ENCODE measurements around the gene ASPDH. TPM values are rescaled to one million over a fixed set of nuclear protein-coding genes. Genes with fewer than 3 reads are reported as not detected.

ASPDH gene
- total and polyA plus RNA-seq, 7 donors, result not detected

DNA sequence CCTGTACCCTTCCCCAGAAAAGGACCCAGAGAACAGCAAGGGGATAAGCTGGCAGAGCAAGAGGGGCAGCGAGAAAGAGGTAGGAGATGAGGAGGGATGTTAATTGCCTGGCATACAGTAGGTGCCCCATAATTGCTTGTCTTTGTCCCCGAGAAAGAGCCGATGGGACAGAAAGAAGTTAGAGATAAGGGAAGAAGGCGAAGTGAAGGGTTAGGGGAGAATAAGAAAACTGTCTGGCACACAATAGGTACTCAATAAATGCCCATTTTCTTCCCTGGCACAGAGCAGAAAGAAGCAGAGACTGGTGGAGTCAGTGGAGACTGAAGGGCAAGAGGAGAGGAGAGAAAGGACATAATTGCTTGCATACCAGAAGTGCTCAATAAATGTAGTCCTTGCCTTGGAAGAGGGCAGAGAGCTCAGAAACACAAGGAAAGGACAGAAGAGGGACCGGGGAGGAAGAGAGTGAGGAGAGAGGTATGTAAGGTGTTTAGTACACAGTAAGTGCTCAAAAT lies 18.6 kb downstream of the ASPDH start:
- no peaks in the 10 kb centered on the region for H3K9me3 ChIP-seq
- H3K4me1 ChIP-seq, result no peaks in the 10 kb centered on the region
- H3K27ac ChIP-seq, result no peak overlapping the region
- H3K4me3 ChIP-seq, result no peak overlapping the region
- TF ChIP-seq POLR2AphosphoS5 (IDR thresholded peaks at IDR 0.05), result no peak
- no peak for TF ChIP-seq EP300 (IDR thresholded peaks at IDR 0.05)
- TF ChIP-seq, protein P1, sequence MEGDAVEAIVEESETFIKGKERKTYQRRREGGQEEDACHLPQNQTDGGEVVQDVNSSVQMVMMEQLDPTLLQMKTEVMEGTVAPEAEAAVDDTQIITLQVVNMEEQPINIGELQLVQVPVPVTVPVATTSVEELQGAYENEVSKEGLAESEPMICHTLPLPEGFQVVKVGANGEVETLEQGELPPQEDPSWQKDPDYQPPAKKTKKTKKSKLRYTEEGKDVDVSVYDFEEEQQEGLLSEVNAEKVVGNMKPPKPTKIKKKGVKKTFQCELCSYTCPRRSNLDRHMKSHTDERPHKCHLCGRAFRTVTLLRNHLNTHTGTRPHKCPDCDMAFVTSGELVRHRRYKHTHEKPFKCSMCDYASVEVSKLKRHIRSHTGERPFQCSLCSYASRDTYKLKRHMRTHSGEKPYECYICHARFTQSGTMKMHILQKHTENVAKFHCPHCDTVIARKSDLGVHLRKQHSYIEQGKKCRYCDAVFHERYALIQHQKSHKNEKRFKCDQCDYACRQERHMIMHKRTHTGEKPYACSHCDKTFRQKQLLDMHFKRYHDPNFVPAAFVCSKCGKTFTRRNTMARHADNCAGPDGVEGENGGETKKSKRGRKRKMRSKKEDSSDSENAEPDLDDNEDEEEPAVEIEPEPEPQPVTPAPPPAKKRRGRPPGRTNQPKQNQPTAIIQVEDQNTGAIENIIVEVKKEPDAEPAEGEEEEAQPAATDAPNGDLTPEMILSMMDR (IDR thresholded peaks at IDR 0.05), result no peak
- TF ChIP-seq POLR2A (IDR thresholded peaks at IDR 0.05), result no peak
- WGBS, 2 donors, result 92 to 93% methylated on average over 5 of the region's 5 CpGs
- H3K36me3 ChIP-seq, result peaks cover 0 to 4% (median 0%) of the 10 kb centered on the region in 4 donors
- intact Hi-C loops (cut with DNase I), result no loop called here
- DNase-seq, result no peak
- H3K27me3 ChIP-seq, result peaks cover 5 to 18% (median 12%) of the 10 kb centered on the region in 3 donors

DNA sequence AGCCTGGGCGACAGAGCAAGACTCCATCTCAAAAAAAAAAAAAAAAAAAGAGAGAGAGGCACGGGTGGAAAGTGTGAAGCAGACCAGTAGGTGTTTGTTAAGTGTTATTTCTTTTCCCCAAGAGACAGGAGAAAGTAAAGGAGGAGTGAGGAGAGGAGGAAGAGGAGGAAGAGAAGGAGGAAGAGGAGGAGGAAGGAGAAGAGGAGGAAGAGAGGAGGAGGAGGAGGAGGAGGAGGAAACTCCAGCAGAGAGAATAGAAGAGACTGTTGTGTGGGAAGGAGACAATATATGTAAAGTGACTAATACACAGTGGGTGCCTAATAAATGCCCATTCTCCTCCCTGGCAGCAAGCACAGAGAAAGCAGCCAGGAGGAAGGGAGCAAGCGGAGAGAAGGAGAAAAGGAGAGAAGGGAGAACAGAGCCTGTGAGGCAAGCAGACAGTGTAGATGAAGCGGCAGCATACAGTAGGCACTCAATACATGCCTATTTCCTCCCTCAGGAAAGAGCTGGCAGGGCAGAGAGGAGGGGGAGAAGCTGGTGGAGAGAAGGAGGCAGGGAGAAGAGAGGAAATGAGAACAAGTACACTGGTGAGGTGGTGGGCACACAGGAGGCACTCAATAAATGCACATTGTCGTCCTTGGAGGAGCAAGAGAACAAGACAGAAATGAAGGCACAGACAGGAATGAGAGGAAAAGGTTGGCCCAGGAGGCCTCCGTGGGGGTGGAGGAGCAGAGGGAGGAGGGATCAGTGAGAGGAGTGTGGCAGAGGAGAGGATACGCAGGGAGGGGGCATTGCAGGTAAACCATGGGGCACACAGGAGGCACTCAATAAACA lies 19.3 kb downstream of the ASPDH start:
- Histone ChIP-seq H3K4me3 (no peak overlapping the region), H3K4me1 (no peaks in the 10 kb centered on the region), H3K36me3 (peaks cover 0 to 4% (median 0%) of the 10 kb centered on the region in 4 donors), H3K9me3 (no peaks in the 10 kb centered on the region), H3K27me3 (peaks cover 5 to 25% (median 18%) of the 10 kb centered on the region in 3 donors), H3K27ac (no peak overlapping the region)
- 70 to 77% methylated on average over 7 of the region's 7 CpGs for WGBS, 2 donors
- DNase-seq, result peak; percentile 26
- TF ChIP-seq POLR2AphosphoS5 (IDR thresholded peaks at IDR 0.05) (no peak), EP300 (IDR thresholded peaks at IDR 0.05) (no peak), POLR2A (IDR thresholded peaks at IDR 0.05) (no peak)
- TF ChIP-seq, protein P1 (IDR thresholded peaks at IDR 0.05), result no peak
- intact Hi-C loops (cut with DNase I), result no loop called here

DNA sequence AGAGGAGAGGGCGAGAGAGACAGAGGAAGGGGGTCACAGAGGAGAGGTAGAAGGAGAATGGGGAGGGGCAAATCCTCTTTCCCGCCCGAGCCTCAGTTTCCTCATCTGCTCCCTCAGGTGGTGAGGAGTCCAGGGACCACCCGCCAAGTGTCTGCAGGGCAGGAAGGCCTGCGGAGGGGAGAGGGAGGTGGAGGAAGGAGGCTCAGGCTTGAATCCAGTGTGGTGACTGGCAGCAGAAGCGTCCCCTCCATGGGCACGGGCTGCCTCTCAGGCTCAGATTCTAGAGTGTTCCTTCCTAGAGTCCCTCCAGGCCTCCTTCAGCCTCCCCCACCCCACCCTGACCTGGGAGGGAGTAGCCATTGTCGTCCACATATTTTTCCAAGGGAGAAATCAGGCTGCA lies 20.5 kb downstream of the ASPDH start:
- WGBS, 2 donors, result 78 to 88% methylated on average over 8 of the region's 8 CpGs
- H3K36me3 ChIP-seq, result peaks cover 0 to 4% (median 0%) of the 10 kb centered on the region in 4 donors
- peak; percentile 28 for DNase-seq
- no peaks in the 10 kb centered on the region for H3K9me3 ChIP-seq
- no peak overlapping the region for H3K4me3 ChIP-seq
- TF ChIP-seq EP300 (IDR thresholded peaks at IDR 0.05), result no peak
- no peak for TF ChIP-seq POLR2A (IDR thresholded peaks at IDR 0.05)
- TF ChIP-seq POLR2AphosphoS5 (IDR thresholded peaks at IDR 0.05), result no peak
- TF ChIP-seq, protein P1 (IDR thresholded peaks at IDR 0.05), result no peak
- H3K27me3 ChIP-seq, result peaks cover 5 to 37% (median 27%) of the 10 kb centered on the region in 3 donors
- no peaks in the 10 kb centered on the region for H3K4me1 ChIP-seq
- no peak overlapping the region for H3K27ac ChIP-seq
- intact Hi-C loops (cut with DNase I), result no loop called here

DNA sequence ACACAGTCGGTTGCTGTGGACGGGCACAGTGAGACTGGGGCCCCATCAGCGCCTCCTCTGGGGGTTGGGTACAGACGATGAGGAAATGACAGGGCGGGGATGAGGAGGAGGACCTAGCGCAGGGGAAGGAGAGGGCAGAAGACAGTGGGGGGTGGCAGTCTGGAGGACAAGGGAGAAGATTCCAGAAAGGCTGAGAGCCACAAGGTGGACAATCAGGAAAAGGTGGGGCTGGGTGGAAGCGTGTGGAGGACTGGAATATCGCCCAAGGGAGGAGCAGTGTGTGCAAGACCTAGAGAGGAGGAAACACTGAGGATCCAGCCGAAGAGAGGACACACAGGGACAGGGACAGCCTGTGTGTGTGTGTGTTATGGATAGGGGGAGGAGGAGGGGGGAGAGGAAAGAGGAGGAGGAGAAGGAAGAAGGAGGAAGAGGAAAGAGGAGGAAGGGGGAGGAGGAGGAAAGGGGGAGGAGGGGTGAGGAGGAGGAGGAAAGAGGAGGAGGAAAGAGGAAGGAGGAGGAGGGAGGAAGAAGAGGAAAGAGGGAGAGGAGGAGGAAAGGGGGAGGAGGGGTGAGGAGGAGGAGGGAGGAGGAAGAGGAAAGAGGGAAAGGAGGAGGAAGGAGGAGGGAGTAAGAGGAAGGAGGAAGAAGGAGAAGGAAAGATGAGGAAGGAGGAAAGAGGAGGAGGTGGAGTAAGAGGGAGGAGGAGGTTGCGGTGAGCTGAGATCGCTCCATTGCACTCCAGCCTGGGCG lies 21.2 kb downstream of the ASPDH start:
- TF ChIP-seq POLR2A (IDR thresholded peaks at IDR 0.05), result no peak
- no peak for TF ChIP-seq POLR2AphosphoS5 (IDR thresholded peaks at IDR 0.05)
- no peak overlapping the region for H3K27ac ChIP-seq
- WGBS, 2 donors, result 19% methylated on average over 11 of the region's 12 CpGs
- intact Hi-C loops (cut with DNase I), result no loop called here
- H3K27me3 ChIP-seq, result peaks cover 7 to 43% (median 31%) of the 10 kb centered on the region in 3 donors
- H3K9me3 ChIP-seq, result no peaks in the 10 kb centered on the region
- H3K36me3 ChIP-seq, result peaks cover 0 to 4% (median 0%) of the 10 kb centered on the region in 4 donors
- peak; percentile 45 for DNase-seq
- no peaks in the 10 kb centered on the region for H3K4me1 ChIP-seq
- H3K4me3 ChIP-seq, result no peak overlapping the region

DNA sequence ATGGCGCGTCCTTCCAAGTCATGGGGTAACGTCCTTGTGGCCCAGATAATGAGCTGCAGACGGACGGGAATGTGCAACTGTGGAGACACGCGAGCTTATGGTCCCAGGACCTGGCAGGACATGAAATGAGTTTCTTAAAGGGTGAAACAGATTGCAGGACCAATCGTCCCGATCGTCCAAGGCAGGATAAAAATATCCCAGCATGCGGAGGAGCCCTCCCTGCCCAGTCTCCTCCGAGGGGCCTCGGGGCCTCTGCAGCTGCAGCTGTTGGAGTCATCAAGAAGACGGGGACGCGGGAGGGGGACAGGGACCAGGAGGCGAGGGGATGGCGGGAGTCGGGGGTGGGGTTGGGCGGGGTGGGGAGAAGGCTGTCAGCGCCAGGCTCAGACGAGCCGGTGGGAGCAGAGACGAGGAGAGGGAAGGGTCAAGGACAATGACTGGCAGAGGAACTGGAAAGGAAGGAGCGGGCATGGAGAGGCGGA lies 22.7 kb downstream of the ASPDH start:
- Histone ChIP-seq H3K4me3 (no peak overlapping the region), H3K27me3 (peaks cover 13 to 57% (median 41%) of the 10 kb centered on the region in 3 donors), H3K27ac (no peak overlapping the region), H3K9me3 (no peaks in the 10 kb centered on the region), H3K36me3 (peaks cover 0 to 4% (median 0%) of the 10 kb centered on the region in 4 donors), H3K4me1 (no peaks in the 10 kb centered on the region)
- TF ChIP-seq POLR2A (IDR thresholded peaks at IDR 0.05), result no peak
- no peak for TF ChIP-seq EP300 (IDR thresholded peaks at IDR 0.05)
- TF ChIP-seq, protein P1 (IDR thresholded peaks at IDR 0.05), result no peak
- intact Hi-C loops (cut with DNase I), result no loop called here
- 43 to 48% methylated on average over 26 of the region's 26 CpGs for WGBS, 2 donors
- peak; percentile 36 for DNase-seq
